Activated T-cell treated with anti-CD3 and anti-CD28 coated beads for 4 hours (primary cell): Measurements from ENCODE around the gene POC1A.

ENCODE experiments used
- DNase-seq: peaks from one replicate; pipeline ENCODE4 v3.0.0-alpha.2; 2020

POC1A gene

DNA sequence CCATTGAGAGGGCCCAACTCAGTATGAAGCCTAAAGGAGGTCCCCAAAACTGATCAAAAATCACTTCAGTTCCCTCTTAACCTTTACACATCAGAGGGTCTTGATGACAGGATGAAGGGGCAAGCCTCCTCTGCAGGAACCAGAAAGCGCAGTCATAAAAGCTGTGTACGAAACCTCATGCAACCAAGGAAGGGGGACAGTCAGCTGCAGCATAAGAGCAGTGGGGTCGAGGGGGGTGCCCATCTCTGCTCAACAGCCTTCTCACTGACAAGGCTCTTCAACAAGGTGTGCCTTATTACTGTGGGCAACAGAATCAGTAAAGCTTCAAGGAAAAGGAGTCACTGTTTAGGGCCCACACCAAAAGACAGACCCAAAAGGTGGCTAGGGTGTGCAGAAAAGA lies 3.9 kb downstream of the POC1A start:
- no peak for DNase-seq

DNA sequence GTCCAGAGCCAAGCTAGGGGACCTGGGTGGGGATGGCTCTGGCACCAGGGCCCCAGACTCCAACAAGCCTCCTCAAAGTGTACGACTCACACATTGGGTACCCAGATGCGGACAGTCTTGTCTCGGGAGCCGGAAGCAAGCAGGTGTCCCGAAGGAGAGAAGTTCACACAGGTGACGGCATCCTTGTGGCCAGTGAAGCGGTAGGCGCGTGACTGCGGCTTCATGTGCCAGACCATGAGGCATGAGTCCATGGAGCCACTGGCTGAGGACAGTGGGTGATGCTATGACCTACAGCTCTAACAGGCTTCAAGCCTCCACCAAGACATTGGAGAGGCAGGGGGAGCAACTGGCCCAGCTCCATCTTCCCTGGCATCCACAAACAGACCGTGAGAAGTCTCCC lies 4.5 kb downstream of the POC1A start:
- DNase-seq, result no peak

DNA sequence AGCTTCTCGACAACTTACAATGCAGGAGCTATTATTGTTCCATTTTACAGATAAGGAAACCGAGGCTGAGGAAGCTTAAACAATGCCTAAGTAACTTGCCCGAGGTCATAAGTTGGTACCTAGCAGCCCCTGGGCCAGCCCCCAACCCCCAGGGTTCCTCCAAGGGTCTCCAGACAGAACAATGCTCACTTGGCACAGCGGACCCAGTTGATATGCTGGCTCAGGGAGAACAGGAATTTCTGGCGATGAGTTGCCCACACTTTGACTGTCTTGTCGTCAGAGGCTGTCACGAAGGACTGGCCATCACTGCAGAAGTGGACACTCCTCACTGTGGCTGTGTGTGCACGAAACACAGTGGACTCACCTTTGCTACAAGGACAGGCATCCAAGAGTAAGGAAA lies 5.2 kb downstream of the POC1A start:
- DNase-seq, result no peak

DNA sequence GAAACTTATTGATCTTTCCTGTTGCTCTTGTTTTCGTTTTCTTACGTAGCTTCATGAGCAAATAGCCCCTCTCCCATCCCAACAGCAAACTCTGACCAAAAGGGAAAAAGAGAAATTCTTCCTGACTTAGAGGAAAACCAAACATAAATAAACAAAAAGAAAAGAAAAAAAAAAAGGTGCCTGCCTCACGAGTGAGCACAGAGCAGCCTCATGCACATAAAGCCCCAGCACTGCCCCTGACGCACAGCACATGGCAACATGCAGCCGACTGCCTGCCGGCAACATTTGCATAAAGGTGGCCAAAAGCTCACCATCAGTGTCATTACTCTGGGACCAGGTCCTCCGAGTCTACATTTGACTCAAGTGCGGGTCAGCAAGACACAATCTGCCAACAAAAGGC lies 6.4 kb downstream of the POC1A start:
- DNase-seq, result no peak

DNA sequence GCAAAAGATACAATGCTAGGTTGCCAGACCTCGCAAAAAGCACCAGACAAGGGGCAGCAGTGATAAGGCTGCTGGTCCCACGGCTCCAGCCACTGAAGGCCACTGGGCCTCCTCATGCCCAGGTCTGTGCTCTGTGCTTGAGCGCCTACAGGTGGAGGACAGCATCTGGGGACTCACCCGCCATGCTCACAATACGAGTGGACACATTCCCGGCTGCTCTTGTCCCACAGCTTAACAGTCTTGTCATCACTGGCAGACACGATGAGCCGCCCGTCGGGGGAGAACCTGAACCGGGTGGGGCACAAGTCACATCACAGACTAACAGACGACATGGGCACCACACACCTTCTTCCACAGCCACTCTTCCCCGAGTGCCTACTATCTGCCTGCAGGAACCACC lies 7.4 kb downstream of the POC1A start:
- DNase-seq, result no peak

DNA sequence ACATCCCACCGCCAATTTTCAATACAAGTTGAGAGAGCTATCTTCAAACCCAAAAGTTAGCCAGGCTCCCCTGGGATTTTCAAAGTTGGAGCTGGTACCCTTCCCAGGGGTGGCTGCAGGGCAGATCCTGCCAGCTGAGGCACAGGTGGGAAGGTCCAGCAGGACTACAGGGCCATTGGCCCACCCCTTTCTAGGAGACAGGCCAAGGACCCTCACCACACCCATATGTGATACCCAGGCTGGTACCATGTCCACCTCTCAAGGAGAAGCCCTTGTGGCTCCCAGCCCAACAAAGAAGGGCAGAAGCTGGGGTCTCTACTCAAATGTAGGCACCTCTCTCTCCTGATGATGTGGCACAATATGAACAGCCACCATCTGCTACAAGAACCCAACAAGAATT lies 8.0 kb downstream of the POC1A start:
- no peak for DNase-seq

DNA sequence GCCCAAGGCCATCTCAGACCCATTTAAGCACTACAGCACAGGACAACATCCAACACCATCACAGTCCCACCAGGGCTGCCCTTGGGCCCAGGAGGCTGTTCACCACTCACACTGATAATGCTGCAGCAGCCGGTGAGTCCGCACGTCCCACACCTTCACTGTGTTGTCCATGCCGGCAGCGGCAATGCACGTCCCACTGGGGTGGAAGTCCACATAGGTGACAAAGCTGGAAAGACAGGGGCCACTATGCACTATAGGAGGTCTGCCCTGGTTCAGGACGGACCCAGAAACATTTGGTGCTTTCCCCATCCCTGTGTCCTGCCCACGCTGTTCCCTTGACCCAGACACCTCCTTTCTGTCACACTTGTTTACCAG lies 8.5 kb downstream of the POC1A start:
- DNase-seq, result no peak

DNA sequence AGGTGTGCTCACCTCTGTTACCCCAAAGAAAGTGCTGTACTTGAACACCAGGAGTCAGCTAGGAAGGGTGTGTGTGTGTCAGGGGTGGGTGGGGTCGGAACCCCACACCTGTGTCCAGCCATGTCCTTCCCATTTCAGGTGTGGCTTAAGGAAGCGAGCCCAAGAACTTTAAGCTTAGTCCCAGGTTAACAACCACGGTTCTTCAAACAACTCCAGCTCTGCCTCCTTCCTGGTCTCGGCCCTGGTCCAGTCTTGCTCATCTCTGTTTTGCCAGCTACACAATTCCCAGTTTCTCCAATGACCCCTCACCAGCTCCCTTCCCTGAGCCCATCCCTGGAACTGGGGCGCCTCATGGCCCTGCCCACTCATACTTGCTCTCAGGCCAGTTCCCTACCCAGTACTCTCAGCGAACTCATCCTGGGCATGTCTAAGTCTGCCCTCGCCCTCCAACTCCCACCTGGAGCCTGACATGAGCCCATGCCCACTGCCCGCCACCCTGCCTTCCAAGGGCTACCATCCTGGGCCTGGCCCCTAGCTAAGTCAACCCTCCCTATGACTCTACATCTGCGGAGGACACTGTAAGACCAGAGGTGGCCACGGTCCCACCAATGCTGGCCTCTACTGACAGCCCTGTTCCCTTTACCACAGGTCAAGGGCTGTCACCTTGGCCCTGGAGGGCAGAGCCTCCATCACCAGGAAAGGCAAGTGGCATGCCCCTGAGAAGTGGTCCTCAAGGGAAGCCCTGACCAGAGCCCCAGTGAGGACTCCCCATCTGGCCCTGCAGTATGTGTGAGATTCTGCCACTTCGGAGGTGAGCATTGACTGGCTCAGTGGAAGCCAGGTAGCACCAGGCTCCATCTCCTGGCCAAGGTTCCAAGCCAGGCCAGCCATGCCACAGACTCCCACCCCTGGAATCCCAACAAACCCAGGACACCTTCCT lies 9.2 kb downstream of the POC1A start:
- no peak for DNase-seq

DNA sequence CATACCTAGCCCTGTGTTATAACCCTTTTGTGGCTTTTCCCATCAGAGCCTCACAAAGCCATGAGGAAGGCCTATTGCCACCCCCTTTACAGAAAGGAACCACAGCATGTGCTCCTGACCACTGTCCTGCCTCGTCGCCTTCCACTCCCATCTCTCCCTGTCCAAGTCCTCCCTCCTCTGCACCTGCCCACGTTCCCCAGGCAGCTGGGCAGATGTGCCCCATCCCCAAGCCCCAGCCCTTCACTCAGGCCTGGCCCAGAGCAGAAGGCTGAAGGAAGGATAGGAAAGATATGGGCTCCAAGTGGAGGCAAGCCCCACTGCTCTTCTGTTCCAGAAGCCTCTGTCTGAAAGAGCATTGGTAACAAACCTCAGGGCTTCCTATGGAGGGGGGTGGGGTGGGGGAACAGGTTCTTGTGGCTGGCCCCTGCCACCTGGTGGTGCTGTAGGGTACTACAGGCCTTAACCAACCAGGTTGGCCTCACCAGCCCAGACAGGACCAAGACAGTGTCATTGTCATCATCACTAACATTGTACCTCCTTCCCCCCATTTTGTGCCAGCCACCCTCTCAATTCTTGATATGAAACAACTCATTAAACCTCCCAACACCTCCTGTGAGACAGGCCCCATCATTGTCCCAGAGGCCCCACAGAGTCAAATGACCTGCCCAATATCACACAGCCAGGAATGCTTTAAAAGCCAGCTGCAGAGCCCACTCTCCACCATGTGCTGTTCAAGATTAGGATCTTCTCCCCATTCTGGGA lies 10.0 kb downstream of the POC1A start:
- peak; percentile 85 for DNase-seq

DNA sequence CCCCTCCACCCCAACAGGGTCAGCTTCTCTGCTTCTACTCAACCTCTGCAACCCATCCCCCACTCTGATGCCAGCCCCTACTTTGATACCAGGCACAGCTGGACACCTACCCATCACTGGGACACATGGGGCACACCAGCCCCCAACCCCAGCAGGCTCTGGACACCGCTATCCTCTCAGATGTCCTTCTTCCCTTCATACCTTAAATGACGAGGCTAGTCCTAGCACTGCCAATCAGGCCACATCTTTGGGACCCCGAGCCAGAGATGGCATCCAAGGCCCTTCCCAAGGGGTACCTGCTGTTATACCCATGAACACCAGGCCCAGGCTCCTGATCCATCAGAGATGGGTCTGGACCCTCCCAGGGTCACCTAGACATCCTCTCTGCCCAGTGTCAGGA lies 10.6 kb downstream of the POC1A start:
- no peak for DNase-seq

DNA sequence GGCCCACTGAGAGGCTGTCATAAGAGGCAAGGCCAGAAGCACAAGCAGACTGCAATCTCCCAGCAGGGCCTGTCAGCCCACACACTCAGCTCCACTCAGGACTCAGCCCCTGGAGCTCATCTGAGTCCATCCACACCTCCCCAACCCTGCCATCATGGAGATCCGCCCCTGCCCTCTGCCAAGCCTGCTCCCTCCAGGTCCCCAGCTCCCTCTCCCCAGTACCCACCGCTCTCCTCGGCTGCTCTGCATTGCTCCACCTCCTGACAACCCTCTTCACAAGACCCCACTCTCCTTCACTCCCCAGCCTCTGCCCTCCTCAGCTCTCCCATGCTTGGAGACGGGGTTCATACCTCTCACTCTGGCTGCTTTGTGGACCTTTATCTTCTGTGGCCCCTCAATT lies 11.1 kb downstream of the POC1A start:
- DNase-seq, result no peak

DNA sequence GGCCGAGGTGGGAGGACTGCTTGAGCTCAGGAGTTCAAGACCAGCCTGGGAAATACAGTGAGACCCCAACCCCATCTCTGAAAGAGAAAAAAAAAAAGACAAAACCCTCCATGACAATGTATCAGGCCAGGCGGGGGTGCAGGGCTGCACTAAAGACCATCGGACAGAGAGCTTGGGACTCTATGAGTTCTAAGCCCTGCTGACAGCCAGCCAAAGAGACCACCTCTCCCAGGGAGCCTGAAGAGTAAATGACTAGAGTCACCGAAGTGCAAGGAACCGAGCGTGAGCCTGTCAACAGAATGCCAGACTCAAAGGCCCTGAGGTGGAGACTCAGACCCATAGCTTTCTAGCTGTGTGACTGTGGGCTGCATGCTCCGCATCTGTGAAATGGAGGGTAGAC lies 12.5 kb downstream of the POC1A start:
- DNase-seq, result no peak

DNA sequence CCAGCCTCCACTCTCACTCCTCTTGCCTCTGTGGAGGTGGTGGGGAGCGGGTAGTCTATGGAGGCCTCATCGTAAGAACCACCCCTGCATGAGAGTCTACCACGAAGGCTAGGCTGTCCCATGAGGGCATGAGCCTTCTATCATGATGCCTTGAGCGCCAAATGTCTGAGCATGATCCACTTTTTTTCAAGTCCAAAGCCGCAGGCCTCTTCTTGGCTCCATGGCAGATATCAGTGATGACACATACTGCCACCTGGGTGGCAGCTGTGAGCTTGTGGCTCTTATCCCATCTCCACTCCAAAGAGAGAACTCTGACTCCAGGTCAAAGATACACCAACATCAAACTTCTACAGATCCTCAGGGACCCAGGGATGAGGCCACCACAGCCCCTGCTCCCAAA lies 13.5 kb downstream of the POC1A start:
- no peak for DNase-seq

DNA sequence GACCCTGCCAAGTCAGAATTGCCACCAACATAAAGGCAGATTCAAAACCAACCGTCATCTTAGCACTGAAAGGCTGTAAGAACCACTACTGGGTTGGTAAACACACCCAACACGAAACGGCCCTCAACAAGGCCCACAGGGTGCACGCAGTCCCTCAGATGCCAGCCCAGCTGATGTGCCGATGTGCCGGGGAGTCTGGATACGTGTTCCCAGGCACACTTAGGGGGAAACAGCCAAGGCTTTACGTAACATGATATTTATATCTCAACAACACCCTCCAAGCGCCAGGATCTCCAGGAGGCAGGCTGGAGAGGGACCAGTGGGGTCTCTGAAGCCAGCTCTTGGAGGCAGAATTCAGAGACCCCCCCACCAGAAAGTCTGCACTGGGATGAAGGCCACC lies 14.2 kb downstream of the POC1A start:
- no peak for DNase-seq

DNA sequence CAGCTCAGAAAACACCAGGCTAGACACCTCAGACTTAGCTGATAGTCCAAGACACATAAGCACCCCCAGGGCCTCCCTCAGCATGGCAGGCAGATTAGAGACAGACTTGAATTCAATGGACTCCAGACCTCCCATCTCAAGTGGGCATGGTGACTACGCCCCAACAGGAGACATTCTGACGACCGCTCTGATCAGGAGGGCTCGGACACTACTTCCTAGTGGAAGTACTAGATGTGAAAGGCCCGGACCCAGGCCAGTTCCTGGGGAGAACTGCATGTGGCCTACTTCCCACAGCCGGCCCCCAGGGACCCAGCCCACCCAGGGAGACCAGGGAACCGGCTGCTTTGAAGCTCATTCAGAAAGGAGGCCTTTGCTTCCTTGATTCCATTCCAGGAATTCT lies 16.9 kb downstream of the POC1A start:
- DNase-seq, result no peak

DNA sequence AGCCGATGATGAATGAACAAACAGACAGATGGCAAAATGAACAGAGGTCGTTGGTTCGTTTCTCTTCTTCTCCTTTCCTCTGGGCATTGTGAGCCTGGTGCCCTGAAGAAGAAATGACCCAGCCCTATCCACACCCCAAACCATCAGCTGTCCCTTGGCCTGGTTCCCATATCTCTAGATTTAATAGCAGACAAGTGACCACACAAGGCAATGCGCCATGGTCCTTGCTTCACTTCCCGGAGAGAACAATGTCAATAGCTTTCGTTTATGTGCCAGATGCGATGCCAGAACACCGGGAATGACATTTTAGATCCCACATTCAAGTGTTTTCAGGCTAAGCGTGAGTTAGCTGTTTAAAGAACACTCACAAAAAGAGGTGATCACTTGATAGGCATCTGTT lies 17.7 kb downstream of the POC1A start:
- DNase-seq, result no peak

DNA sequence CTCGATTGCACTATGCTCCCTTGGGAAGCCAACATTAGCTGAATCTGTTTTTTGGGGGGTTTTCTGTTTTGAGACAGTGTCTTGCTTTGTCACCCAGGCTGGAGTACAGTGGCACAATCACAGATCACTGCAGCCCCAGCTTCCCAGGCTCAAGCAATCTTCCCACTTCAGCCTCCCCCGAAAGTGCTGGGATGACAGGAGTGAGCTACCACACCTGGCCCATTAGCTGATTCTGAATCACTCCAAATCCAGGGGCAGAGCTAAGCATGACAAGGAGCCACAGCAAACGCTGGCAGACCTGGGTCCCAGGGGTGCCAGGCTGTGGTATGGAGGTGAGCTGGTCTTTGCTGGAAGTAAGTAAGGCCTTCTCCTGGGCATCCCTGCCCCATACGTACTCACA lies 18.9 kb downstream of the POC1A start:
- DNase-seq, result no peak

DNA sequence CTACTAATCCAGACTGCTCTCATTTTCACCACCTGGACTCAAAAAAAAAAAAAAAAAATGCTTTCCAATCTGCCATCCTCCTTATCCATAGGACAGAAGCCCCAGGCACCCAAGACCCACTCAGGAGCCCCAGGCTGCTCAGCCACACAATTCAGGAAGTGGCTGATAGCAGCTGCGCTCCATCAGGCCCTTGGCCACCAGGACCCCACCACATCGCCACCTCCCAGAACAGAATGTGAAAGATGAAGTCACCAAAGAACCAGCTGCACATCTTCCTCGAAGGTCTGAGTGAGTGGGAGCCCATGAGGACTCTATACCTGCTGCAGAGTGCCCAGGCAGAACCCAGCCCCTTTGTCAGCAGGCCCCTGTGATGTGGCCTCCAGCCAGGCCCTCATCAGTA lies 19.5 kb downstream of the POC1A start:
- no peak for DNase-seq

DNA sequence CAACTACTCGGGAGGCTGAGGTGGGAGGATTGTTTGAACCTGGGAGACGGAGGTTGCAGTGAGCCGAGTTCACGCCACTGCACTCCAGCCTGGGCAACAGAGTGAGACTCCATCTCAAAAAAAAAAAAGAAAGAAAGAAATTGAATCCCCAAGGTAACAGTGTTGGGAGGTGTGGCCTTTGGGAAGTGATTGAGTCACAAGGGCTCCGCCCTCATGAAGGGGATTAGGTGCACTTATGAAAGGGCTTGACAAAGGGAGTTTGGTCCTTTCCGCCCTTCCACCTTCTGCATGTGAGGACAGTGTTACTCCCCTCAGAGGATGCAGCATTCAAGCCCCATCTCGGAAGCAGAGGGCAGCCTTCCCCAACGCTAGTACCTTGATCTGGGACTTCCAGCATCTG lies 21.3 kb downstream of the POC1A start:
- no peak for DNase-seq

DNA sequence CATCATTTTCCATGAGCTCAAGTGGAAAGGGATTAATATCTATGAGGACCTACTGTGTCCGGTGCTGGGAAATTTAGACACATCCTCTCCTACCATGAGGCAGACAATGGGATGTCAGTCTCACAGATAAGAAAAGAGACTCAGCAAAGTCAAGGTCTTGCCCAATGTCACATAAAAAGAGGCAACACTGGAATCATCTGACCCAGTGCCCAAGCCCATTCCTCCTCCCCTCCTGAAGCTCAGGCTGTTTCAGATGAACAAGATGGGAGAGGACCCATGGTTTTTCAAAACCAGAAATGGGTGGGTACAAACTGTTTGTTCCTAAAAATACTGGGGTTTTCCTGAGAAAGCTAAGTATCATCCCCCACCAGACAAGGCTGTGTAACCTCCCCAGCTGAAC lies 22.2 kb downstream of the POC1A start:
- DNase-seq, result no peak

DNA sequence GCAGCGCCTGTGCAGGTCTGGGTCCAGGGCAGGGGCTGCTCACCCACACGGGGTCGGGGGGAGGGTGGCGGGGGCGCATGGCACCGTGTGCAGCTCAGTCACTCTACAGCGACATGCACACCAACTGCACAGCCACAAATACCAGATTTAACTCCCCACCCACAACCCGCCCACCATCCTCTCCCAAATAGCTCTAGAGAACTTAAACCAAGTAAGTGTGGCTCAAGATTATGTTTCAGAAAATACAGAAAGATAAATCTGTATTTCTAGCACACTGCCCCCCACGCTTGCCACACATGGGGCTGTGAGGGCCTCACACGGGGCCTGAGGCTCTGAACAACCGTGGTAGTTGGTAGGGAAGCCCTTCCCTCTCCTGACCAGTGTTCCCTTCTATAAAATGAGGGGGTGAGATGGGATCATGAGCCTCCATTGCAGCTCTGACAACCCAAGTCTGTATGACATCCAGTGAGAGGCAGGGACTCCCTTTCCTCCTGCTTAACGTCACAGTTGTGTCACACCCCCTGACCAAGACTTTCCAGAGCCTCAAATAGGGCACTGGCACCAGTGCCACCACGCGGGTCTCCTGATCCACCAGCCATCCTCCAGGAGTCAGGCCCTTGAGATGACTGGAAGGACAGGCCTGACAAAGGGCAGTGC lies 23.1 kb downstream of the POC1A start:
- DNase-seq, result no peak

DNA sequence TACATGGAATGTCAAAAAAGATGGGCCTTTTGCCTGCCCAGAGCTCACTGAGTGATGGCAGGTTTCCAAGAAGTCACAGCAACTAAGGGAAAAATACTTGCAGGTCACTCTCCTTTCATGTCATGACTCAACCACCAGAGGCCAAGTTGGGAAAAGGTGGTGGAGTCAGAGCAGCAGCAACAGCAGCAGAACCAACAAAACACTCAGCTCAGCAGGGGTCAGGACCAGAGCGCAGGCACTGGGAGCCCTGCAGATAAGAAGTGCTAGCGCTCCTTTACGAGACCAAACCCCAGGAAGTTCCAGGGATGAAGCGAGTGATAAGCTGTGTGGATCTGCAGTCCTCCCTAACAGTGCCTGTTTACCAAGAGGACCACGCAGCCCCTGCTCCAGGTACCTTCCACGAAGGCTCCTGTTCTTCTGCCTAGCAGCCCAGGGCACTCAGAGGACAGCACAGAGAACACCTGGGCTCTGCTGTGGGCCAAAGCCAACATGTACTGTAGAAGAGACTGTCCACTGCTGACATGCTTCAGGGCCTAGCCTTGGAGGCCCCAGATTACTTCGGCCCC lies 26.0 kb downstream of the POC1A start:
- no peak for DNase-seq

DNA sequence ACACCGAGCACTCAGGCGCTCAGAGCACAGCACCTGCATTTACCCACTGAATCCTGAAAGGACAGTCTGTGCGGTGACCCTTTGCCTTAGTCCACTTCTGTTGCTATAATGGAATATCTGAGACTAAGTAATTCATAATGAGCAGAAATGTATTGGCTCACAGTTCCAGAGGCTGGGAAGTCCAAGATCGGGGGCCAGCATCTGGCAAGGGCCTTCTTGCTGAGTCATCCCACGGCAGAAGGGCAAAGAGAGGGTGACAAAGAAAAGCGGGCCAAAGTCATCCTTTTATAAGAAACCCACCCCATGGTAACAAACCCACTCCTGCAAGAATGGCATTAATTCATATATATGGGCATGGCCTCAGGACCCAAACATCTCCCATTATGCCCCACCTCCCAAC lies 27.7 kb downstream of the POC1A start:
- DNase-seq, result no peak

DNA sequence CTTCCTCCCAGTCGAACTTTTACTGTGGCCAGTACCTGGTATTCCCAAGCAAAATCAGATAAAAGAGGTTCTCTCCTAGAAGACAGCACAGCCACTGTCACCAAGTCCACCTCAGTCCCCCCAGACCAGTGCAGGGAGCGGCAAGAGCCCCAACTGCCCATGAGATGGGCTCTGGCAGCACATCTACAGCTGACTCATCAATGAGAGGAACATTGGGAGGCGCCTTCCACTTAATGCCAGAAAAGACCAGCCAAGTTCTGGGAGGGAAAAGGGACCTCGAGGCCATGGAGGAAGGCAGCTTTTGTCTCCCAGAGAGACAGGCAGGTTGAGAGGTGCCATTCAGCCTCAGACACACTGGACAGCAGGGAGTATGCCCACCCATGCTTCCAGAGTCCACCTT lies 28.2 kb downstream of the POC1A start:
- DNase-seq, result no peak
